Measurements from ENCODE around the gene PVALEF.

The PVALEF gene

DNA sequence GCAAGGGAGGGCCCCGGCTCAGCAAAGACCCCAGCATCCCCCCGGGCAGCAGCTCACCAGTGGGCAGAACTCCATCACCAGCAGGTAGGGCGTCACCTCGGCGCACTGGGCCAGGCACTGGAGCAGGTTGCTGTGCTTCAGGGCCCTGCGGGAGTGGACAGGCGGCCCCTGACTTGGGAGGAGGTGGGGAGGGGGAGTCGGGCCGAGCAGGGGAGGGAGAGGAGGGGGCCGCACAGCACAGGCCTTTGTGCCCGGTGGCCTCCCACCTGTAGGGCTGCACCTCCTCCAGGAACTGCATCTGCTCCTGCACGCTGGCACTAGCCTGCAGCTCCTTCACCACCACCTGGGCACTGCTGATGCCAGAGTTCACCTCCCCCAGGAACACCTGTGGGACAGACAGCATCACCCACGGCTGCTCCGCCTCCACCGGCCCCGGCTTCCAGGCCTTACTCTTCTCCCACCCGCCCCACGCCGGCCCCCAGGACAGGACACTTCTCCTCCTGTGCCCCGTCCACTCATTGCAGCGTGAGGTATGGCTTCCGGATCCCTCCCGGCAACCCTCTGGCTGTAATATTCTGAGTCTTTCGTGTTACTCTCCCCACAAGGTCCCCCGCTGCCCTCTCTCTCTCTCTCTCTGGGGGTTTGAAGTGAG lies 37.7 kb upstream of the PVALEF start:
- DNase-seq = no peak
- H3K79me2 ChIP-seq (ENCODE audit: control insufficient read depth, insufficient read depth, low read length) = no peaks in the 10 kb centered on the region
- H3K18ac ChIP-seq (ENCODE audit: low read length) = no peak overlapping the region
- H2BK120ac ChIP-seq (ENCODE audit: low read depth, low read length) = no peak overlapping the region
- H3K36me3 ChIP-seq (ENCODE audit: control insufficient read depth, insufficient read depth, low read length) = no peaks in the 10 kb centered on the region
- H4K8ac ChIP-seq (ENCODE audit: low read depth, low read length) = no peak overlapping the region
- H3K27ac ChIP-seq (ENCODE audit: low read depth, low read length) = no peak overlapping the region
- no peak overlapping the region for H3K23ac ChIP-seq (ENCODE audit: low read length)
- H2BK15ac ChIP-seq (replicated peaks; ENCODE audit: low read depth) = no peak overlapping the region
- no peak overlapping the region for H2BK5ac ChIP-seq (ENCODE audit: low read length)
- no peak overlapping the region for H2AK5ac ChIP-seq (ENCODE audit: low read length)
- H3K4me1 ChIP-seq (ENCODE audit: control insufficient read depth, low read depth, low read length) = no peaks in the 10 kb centered on the region
- no peak overlapping the region for H3K9ac ChIP-seq (ENCODE audit: low read length)
- H3K4ac ChIP-seq (ENCODE audit: low read depth, low read length) = no peak overlapping the region
- no peak overlapping the region for H3K56ac ChIP-seq (ENCODE audit: low read length)
- no CpG with 5 or more reads among the region's 25 CpGs for WGBS (ENCODE audit: extremely low coverage, insufficient coverage, low lambda C conversion rate)
- H3K4me2 ChIP-seq (ENCODE audit: low read length) = no peak overlapping the region
- no peaks in the 10 kb centered on the region for H3K27me3 ChIP-seq (ENCODE audit: insufficient read depth, low read length, poor library complexity)
- H4K5ac ChIP-seq (ENCODE audit: low read length) = no peak overlapping the region
- no peak overlapping the region for H3K4me3 ChIP-seq (ENCODE audit: low read length)
- H3K79me1 ChIP-seq (ENCODE audit: low read length) = no peaks in the 10 kb centered on the region

DNA sequence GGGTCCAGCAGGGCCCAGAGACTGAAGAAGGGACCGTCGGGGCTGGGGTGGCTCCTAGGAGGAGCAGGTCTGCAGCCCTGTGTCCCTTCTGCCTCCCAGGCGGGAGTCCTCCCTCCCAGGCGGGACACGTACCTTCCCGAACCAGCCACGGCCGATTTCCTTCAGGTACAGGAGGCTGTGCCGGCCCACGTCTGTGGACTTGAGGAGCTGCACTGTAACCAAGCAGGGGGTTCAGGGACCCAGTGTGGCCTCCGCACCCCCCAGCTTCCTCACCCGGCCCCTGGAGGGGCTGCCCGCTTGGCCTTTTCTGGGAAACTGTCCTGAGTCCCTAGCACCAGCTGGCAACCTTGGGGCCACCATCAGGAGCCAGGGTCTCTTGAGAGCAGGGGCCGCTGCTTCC lies 37.0 kb upstream of the PVALEF start:
- H3K79me1 ChIP-seq (ENCODE audit: low read length) = no peaks in the 10 kb centered on the region
- no peak overlapping the region for H3K4ac ChIP-seq (ENCODE audit: low read depth, low read length)
- no peaks in the 10 kb centered on the region for H3K4me1 ChIP-seq (ENCODE audit: control insufficient read depth, low read depth, low read length)
- no peak overlapping the region for H4K5ac ChIP-seq (ENCODE audit: low read length)
- no peak overlapping the region for H3K4me3 ChIP-seq (ENCODE audit: low read length)
- no peak overlapping the region for H3K4me2 ChIP-seq (ENCODE audit: low read length)
- H3K23ac ChIP-seq (ENCODE audit: low read length) = no peak overlapping the region
- H3K36me3 ChIP-seq (ENCODE audit: control insufficient read depth, insufficient read depth, low read length) = no peaks in the 10 kb centered on the region
- no peak overlapping the region for H2BK5ac ChIP-seq (ENCODE audit: low read length)
- WGBS (ENCODE audit: extremely low coverage, insufficient coverage, low lambda C conversion rate) = no CpG with 5 or more reads among the region's 14 CpGs
- H3K27me3 ChIP-seq (ENCODE audit: insufficient read depth, low read length, poor library complexity) = no peaks in the 10 kb centered on the region
- no peak overlapping the region for H3K27ac ChIP-seq (ENCODE audit: low read depth, low read length)
- no peaks in the 10 kb centered on the region for H3K79me2 ChIP-seq (ENCODE audit: control insufficient read depth, insufficient read depth, low read length)
- H2AK5ac ChIP-seq (ENCODE audit: low read length) = no peak overlapping the region
- no peak overlapping the region for H2BK15ac ChIP-seq (replicated peaks; ENCODE audit: low read depth)
- no peak overlapping the region for H3K18ac ChIP-seq (ENCODE audit: low read length)
- H2BK120ac ChIP-seq (ENCODE audit: low read depth, low read length) = no peak overlapping the region
- no peak overlapping the region for H3K9ac ChIP-seq (ENCODE audit: low read length)
- no peak for DNase-seq
- H3K56ac ChIP-seq (ENCODE audit: low read length) = no peak overlapping the region
- H4K8ac ChIP-seq (ENCODE audit: low read depth, low read length) = no peak overlapping the region

DNA sequence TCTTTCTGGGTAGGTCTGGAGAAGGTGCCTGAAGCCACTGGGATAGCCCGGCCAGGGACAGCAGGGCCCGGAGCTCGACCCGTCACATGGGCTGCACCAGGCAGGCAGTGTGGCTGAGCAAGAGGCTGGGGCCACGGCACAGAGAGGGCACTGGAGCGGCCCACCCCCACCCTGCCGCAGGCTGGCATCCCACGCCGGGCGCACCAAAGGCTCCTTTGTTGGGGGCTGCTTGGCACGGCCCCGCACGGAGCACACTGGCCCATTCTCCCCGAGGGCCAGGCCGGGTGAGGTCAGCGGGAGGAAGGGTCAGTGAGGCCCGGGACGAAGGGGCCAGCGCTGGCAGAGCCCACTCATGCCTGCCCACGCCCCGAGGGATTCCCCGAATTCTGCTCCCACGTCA lies 36.5 kb upstream of the PVALEF start:
- Histone ChIP-seq H3K4me3 (ENCODE audit: low read length) (no peak overlapping the region), H3K9ac (ENCODE audit: low read length) (no peak overlapping the region), H3K27ac (ENCODE audit: low read depth, low read length) (no peak overlapping the region), H3K23ac (ENCODE audit: low read length) (no peak overlapping the region), H2AK5ac (ENCODE audit: low read length) (no peak overlapping the region), H3K4me2 (ENCODE audit: low read length) (no peak overlapping the region), H3K36me3 (ENCODE audit: control insufficient read depth, insufficient read depth, low read length) (no peaks in the 10 kb centered on the region), H3K79me2 (ENCODE audit: control insufficient read depth, insufficient read depth, low read length) (no peaks in the 10 kb centered on the region), H3K4me1 (ENCODE audit: control insufficient read depth, low read depth, low read length) (no peaks in the 10 kb centered on the region), H2BK15ac (replicated peaks; ENCODE audit: low read depth) (no peak overlapping the region), H2BK5ac (ENCODE audit: low read length) (no peak overlapping the region), H4K8ac (ENCODE audit: low read depth, low read length) (no peak overlapping the region), H3K27me3 (ENCODE audit: insufficient read depth, low read length, poor library complexity) (no peaks in the 10 kb centered on the region), H3K4ac (ENCODE audit: low read depth, low read length) (no peak overlapping the region), H4K5ac (ENCODE audit: low read length) (no peak overlapping the region), H3K79me1 (ENCODE audit: low read length) (no peaks in the 10 kb centered on the region), H2BK120ac (ENCODE audit: low read depth, low read length) (no peak overlapping the region), H3K56ac (ENCODE audit: low read length) (no peak overlapping the region), H3K18ac (ENCODE audit: low read length) (no peak overlapping the region)
- no peak for DNase-seq
- no CpG with 5 or more reads among the region's 23 CpGs for WGBS (ENCODE audit: extremely low coverage, insufficient coverage, low lambda C conversion rate)

GRCh38 chr17:81129289-81129688 lies 36.0 kb upstream of the PVALEF start:
- WGBS (ENCODE audit: extremely low coverage, insufficient coverage, low lambda C conversion rate) = no CpG with 5 or more reads among the region's 11 CpGs
- Histone ChIP-seq H3K4me2 (ENCODE audit: low read length) (no peak overlapping the region), H3K9ac (ENCODE audit: low read length) (no peak overlapping the region)

DNA sequence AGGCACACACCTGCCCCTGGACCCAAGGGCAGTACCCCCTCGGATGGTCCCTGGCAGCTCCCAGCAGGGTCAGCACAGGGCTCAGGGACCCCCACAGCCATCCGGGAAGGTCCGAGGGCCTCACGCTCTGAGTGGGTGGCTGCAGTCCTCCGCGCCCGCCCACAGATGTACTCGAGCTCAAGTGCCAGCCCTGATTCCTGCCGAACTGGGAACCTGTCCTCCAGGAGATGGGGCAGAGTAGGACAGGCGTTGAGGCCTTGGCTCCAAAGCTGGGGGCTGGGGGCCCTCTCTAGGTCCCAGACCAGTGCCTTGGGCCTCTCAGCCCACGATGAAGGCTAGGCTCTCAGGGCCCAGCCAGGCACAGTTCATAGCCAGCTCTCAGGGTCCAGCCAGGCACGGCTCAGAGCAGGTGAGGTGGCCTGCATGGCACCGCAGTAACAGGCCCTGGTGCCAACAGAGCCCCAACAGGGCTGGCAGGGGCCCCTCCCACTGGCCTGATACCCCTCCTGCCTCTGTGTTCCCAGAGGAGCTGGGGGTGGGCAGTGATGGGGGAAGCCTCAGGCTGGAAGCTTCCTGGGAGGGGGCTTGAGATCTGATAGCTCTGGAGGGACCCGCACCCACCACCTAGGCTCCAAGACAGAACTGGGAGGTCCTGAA lies 35.5 kb upstream of the PVALEF start:
- H4K5ac ChIP-seq (ENCODE audit: low read length) = no peak overlapping the region
- H2BK120ac ChIP-seq (ENCODE audit: low read depth, low read length) = no peak overlapping the region
- H3K4me1 ChIP-seq (ENCODE audit: control insufficient read depth, low read depth, low read length) = no peaks in the 10 kb centered on the region

More at GRCh38 chr17:81129289-81129688, 36.0 kb upstream of the PVALEF start:
- Histone ChIP-seq H4K5ac (ENCODE audit: low read length) (no peak overlapping the region), H2BK5ac (ENCODE audit: low read length) (no peak overlapping the region), H3K79me2 (ENCODE audit: control insufficient read depth, insufficient read depth, low read length) (no peaks in the 10 kb centered on the region), H4K8ac (ENCODE audit: low read depth, low read length) (no peak overlapping the region), H2AK5ac (ENCODE audit: low read length) (no peak overlapping the region), H3K4me3 (ENCODE audit: low read length) (no peak overlapping the region), H2BK120ac (ENCODE audit: low read depth, low read length) (no peak overlapping the region), H3K27me3 (ENCODE audit: insufficient read depth, low read length, poor library complexity) (no peaks in the 10 kb centered on the region), H3K56ac (ENCODE audit: low read length) (no peak overlapping the region), H3K18ac (ENCODE audit: low read length) (no peak overlapping the region), H2BK15ac (replicated peaks; ENCODE audit: low read depth) (no peak overlapping the region), H3K4me1 (ENCODE audit: control insufficient read depth, low read depth, low read length) (no peaks in the 10 kb centered on the region), H3K36me3 (ENCODE audit: control insufficient read depth, insufficient read depth, low read length) (no peaks in the 10 kb centered on the region), H3K4ac (ENCODE audit: low read depth, low read length) (no peak overlapping the region), H3K79me1 (ENCODE audit: low read length) (no peaks in the 10 kb centered on the region), H3K27ac (ENCODE audit: low read depth, low read length) (no peak overlapping the region), H3K23ac (ENCODE audit: low read length) (no peak overlapping the region)
- DNase-seq = no peak

More for the DNA sequence above, 35.5 kb upstream of the PVALEF start:
- no peak for DNase-seq
- Histone ChIP-seq H2BK5ac (ENCODE audit: low read length) (no peak overlapping the region), H3K79me1 (ENCODE audit: low read length) (no peaks in the 10 kb centered on the region), H3K27me3 (ENCODE audit: insufficient read depth, low read length, poor library complexity) (no peaks in the 10 kb centered on the region), H3K4me2 (ENCODE audit: low read length) (no peak overlapping the region), H3K9ac (ENCODE audit: low read length) (no peak overlapping the region), H3K27ac (ENCODE audit: low read depth, low read length) (no peak overlapping the region), H3K79me2 (ENCODE audit: control insufficient read depth, insufficient read depth, low read length) (no peaks in the 10 kb centered on the region), H3K23ac (ENCODE audit: low read length) (no peak overlapping the region), H4K8ac (ENCODE audit: low read depth, low read length) (no peak overlapping the region), H3K4me3 (ENCODE audit: low read length) (no peak overlapping the region), H3K56ac (ENCODE audit: low read length) (no peak overlapping the region), H2AK5ac (ENCODE audit: low read length) (no peak overlapping the region), H3K36me3 (ENCODE audit: control insufficient read depth, insufficient read depth, low read length) (no peaks in the 10 kb centered on the region), H3K4ac (ENCODE audit: low read depth, low read length) (no peak overlapping the region), H3K18ac (ENCODE audit: low read length) (no peak overlapping the region), H2BK15ac (replicated peaks; ENCODE audit: low read depth) (no peak overlapping the region)
- no CpG with 5 or more reads among the region's 14 CpGs for WGBS (ENCODE audit: extremely low coverage, insufficient coverage, low lambda C conversion rate)
